NT2/D1 (cell line): ENCODE measurements around the gene FHIP1A.
"Not testable (repeated sequence)": the region's sequence is repeated elsewhere in the genome, so short reads cannot be mapped to it uniquely, and the experiment has no call there.

ENCODE experiments used
- DNase-seq: peaks from one replicate; pipeline ENCODE4 v3.0.0-alpha.2; 2011; ENCODE audit warnings: low read depth, low spot score
- H3K27me3 ChIP-seq: 2 replicates; pipeline ENCODE4 v1.6.0; 2011; ENCODE audit warnings: mild to moderate bottlenecking; ENCODE audit not compliant: insufficient read length, insufficient read depth
- H3K36me3 ChIP-seq: 2 replicates; pipeline ENCODE4 v1.6.1; 2011; ENCODE audit warnings: mild to moderate bottlenecking, low read length, mixed read lengths; ENCODE audit not compliant: insufficient read depth, insufficient read length
- H3K4me1 ChIP-seq: 2 replicates; pipeline ENCODE4 v1.5.1; 2011; ENCODE audit not compliant: insufficient read depth, insufficient read length
- H3K4me3 ChIP-seq: 2 replicates; pipeline ENCODE4 v1.5.1; 2011; ENCODE audit warnings: low read depth; ENCODE audit not compliant: insufficient read length
- H3K9ac ChIP-seq: 2 replicates; pipeline ENCODE4 v1.6.0; 2011; ENCODE audit warnings: low read depth; ENCODE audit not compliant: insufficient read length
- H3K9me3 ChIP-seq: 2 replicates; pipeline ENCODE4 v1.5.1; 2011; ENCODE audit warnings: mild to moderate bottlenecking, low read length; ENCODE audit not compliant: insufficient read depth
- SUZ12 ChIP-seq: IDR thresholded peaks from 2 replicates; pipeline ENCODE4 v1.6.1; 2011; ENCODE audit not compliant: insufficient read length, insufficient read depth; ENCODE audit errors: extremely low read depth
- YY1 ChIP-seq: IDR thresholded peaks from 2 replicates; pipeline ENCODE4 v1.6.1; 2011; ENCODE audit not compliant: insufficient read length, insufficient read depth
- ZNF274 ChIP-seq: IDR thresholded peaks from 2 replicates; pipeline ENCODE4 v1.6.1; 2011; ENCODE audit warnings: mild to moderate bottlenecking, low read depth, low read length

Gene FHIP1A

DNA sequence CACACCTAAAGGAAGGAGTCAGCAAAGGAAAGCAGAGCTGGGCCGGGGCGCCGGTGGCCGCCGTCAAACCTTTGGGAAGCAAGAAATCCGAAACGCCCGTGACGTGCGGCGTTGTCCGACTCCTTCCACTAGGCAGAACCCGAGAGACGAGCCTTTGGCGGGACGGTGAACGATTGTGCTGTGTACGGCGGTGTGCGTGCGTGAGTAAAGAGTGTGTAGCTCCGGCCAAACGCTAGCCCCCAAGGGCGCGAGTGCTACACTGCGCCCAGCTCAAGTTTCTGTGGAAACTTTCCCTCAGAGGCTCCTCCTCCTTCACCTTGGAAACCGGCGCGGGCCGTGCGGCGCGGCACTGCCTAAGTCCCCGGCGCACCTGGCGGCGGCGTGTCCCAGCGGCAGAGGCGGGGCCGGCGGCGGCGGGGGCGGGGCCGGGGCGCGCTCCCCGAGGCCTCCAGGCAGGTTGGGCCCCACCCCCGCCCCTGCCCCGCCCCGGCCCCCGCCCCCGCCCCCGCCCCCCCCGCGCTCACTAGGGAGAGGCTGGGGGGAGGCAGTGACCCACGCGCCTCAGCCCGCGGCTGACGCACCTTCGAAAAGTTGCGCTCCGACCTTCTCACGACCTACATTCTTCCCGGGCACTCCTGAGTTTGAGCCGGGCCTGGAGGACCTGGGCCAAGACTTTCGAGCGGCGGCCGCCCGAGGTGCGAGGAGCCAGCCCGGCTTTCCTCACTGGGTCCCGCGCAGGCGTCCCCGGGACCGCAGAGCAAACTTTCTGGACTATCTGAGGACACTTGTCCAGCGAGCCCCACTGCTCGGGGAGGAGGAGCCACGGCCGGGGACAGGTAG lies at the start of gene FHIP1A:
FHIP1A (plus strand) TSS at position 547 of the 840 bp plus-strand sequence. CDS start 157,084 bp downstream, outside the sequence.
- Histone ChIP-seq H3K4me3 (peak within 1 kb of the TSS; percentile 65), H3K9me3 (no peaks in the 10 kb centered on the region), H3K36me3 (no peaks in the 10 kb centered on the region), H3K27me3 (peaks cover 10% of the 10 kb centered on the region), H3K9ac (peak within 1 kb of the TSS; percentile 80), H3K4me1 (peaks cover 6% of the 10 kb centered on the region)
- peak; percentile 74 for DNase-seq
- TF ChIP-seq YY1: no peak
- TF ChIP-seq ZNF274: no peak
- TF ChIP-seq SUZ12: no peak

DNA sequence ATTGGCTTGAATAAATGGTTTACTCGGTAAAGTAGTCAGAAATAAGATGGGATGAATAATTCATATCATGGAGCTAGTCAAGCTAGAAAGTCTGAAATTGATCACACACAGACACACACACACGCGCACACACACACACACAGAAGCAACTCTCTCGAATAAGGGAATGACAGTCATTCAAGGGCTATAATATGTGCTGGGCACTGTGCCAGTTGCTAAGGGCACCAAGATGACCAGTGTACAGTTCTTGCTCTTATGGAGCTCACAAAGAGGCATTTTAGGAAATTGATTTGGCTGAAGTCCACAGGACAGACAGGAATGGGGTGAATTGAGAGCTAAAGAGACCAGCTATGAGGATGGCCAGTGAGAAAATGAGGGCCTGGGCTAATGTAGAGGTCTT lies 49.4 kb upstream of the FHIP1A start:
- Histone ChIP-seq H3K9me3 (no peaks in the 10 kb centered on the region), H3K36me3 (no peaks in the 10 kb centered on the region), H3K4me3 (no peak overlapping the region), H3K4me1 (no peaks in the 10 kb centered on the region), H3K9ac (no peak overlapping the region), H3K27me3 (no peaks in the 10 kb centered on the region)
- no peak for DNase-seq
- TF ChIP-seq SUZ12 (no peak), ZNF274 (no peak), YY1 (no peak)

DNA sequence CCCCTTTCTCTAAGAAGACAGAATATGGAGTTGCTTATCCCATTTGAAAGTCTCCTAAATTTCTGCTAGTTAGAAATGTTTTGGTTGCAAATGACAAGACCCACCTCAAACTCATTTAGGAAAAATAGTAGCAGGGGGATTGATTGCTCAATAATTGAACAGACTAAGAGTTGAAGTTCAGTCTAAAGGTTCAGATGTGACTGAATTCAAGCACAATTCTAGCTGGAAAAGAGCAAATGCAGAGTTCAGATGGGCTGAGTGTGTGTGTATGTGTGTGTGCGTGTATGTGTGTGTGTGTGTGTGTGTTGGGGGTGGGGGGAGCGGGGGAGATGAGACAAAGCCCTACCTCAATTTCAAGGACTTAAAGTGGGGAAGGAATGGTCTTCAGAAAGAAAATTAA lies 47.9 kb upstream of the FHIP1A start:
- H3K4me1 ChIP-seq: no peaks in the 10 kb centered on the region
- H3K9ac ChIP-seq: no peak overlapping the region
- H3K4me3 ChIP-seq: no peak overlapping the region
- no peaks in the 10 kb centered on the region for H3K36me3 ChIP-seq
- no peak for TF ChIP-seq YY1
- DNase-seq: no peak
- no peaks in the 10 kb centered on the region for H3K27me3 ChIP-seq
- no peaks in the 10 kb centered on the region for H3K9me3 ChIP-seq

DNA sequence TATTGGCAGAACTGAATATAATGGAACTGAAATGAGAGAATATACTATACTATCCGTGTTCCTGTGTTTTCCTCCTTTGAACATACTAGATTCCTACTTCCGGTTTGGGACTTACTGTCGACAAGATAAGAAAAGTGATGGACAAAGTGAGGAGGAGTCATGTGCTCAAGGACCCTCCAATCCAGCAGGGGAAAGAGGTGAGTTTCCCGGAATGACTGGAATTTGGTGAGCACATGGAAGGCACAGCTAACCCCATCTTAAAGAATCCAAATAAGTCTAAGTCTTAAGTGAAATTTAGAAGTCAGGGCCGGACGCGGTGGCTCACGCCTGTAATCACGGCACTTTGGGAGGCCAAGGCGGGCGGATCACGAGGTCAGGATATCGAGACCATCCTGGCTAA lies 47.0 kb upstream of the FHIP1A start:
- no peak overlapping the region for H3K9ac ChIP-seq
- no peaks in the 10 kb centered on the region for H3K4me1 ChIP-seq
- H3K36me3 ChIP-seq: no peaks in the 10 kb centered on the region
- no peaks in the 10 kb centered on the region for H3K9me3 ChIP-seq
- H3K4me3 ChIP-seq: no peak overlapping the region
- DNase-seq: no peak
- TF ChIP-seq ZNF274 (no peak), YY1 (no peak), SUZ12 (no peak)
- no peaks in the 10 kb centered on the region for H3K27me3 ChIP-seq

DNA sequence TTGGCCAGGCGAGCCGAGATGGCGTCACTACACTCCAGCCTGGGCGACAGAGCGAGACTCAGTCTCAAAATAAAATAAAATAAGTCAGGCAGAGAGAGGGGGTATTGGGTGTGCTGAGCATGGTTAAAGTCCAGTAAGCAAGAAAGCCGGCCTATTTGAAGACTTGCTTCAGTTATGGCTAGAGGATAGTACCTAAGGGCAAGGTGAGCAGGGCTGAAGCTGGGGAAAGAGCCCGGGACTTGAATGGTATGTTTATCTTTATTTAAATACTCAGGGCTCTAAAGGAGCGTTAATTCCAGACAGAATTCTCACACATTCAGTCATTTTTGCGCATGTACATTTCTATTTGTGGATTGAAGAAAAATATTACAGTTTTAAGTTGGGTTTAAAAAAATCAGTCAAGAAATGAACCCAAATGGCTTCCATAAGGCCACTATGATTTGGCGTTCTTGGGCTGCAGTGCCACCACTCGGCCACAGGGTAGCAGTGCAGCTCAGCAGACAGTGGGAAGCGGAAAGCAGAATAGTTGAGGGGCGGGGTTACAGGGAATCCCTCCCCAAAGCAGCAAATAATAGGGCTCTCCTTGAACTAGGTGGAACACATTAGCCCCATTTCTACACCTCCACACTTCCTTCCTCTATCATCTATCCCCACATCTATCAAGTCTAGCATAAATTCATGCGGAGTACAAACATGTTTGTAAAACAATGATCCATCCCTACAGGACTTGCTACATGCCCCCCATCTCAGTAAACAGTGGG lies 46.4 kb upstream of the FHIP1A start:
- TF ChIP-seq ZNF274 (no peak), SUZ12 (no peak), YY1 (no peak)
- no peaks in the 10 kb centered on the region for H3K9me3 ChIP-seq
- peak; percentile 70 for DNase-seq

DNA sequence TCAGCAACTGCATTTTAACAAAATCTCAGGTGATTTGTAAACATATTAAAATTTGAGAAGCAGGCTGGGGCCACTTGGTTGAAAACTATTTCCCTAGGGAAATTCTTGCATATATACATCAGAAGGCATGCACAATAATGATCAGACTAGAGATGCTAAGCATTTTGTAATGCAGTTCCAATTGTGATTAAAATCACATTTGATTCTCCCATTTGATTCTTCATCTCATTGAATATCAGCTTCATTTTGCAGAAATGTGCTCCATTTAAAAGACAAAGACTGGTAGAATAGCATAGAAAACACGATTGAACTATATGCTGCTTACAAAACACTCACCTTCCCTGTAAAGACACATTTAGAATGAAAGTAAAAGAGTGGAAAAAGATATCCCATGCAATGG lies 32.4 kb upstream of the FHIP1A start:
- Histone ChIP-seq H3K9ac (no peak overlapping the region), H3K4me1 (no peaks in the 10 kb centered on the region), H3K27me3 (no peaks in the 10 kb centered on the region), H3K36me3 (no peaks in the 10 kb centered on the region), H3K9me3 (peaks cover 6% of the 10 kb centered on the region; the same call in 1 of the 2 replicates), H3K4me3 (no peak overlapping the region)
- no peak for TF ChIP-seq YY1
- no peak for TF ChIP-seq SUZ12
- no peak for TF ChIP-seq ZNF274
- no peak for DNase-seq

More for the DNA sequence above, 46.4 kb upstream of the FHIP1A start:
- Histone ChIP-seq H3K4me3 (no peak overlapping the region), H3K4me1 (no peaks in the 10 kb centered on the region), H3K36me3 (no peaks in the 10 kb centered on the region), H3K9ac (no peak overlapping the region), H3K27me3 (no peaks in the 10 kb centered on the region)

DNA sequence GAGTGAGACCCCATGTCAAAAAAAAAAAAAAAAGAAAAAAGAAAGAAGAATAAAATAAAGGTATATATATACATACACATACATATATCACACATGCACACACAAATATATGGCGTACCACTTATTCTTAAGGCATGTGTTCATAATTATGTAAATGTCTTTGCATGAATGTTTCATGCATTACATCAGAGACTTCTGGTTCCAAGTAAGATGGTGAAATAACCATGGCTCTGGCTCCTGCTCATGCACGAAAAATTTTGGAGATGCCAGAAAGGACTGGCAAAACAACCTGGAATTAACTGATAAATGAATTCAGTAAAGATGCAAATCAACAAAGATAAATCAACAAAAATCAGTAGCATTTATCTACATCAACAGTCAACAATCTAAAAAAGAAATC lies 19.7 kb upstream of the FHIP1A start:
- Histone ChIP-seq H3K9me3 (no peaks in the 10 kb centered on the region), H3K9ac (no peak overlapping the region), H3K36me3 (no peaks in the 10 kb centered on the region), H3K27me3 (no peaks in the 10 kb centered on the region), H3K4me3 (no peak overlapping the region), H3K4me1 (no peaks in the 10 kb centered on the region)
- DNase-seq: no peak
- TF ChIP-seq SUZ12 (no peak), YY1 (no peak), ZNF274 (no peak)

DNA sequence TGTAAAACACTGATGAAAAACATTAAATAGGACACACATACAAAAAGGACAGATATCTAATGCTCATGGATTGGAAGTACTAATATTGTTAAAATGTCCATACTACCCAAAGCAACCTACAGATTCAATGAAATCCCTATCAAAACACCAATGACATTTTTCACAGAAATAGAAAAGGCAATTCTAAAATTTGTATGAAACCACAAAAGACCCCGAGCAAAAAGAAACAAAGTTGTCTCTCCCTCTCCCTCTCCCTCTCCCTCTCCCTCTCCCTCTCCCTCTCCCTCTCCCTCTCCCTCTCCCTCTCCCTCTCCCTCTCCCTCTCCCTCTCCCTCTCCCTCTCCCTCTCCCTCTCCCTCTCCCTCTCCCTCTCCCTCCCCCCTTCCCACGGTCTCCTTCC lies 19.2 kb upstream of the FHIP1A start:
- H3K4me3 ChIP-seq, H3K36me3 ChIP-seq, DNase-seq: not testable (repeated sequence)

More for the DNA sequence above, 19.2 kb upstream of the FHIP1A start:
- H3K4me1 ChIP-seq, H3K9me3 ChIP-seq, H3K9ac ChIP-seq, H3K27me3 ChIP-seq: not testable (repeated sequence)
